ENCODE results near the gene GALR1. TPM values are rescaled to one million over a fixed set of nuclear protein-coding genes. Genes with fewer than 3 reads are reported as not detected.
A peak's percentile ranks its signal among the peaks of the same experiment; 100 is the strongest.

The GALR1 gene
- total and polyA plus RNA-seq, 11 donors, result under 0.01 to 0.08 (median 0.04) TPM; not detected in 6

DNA sequence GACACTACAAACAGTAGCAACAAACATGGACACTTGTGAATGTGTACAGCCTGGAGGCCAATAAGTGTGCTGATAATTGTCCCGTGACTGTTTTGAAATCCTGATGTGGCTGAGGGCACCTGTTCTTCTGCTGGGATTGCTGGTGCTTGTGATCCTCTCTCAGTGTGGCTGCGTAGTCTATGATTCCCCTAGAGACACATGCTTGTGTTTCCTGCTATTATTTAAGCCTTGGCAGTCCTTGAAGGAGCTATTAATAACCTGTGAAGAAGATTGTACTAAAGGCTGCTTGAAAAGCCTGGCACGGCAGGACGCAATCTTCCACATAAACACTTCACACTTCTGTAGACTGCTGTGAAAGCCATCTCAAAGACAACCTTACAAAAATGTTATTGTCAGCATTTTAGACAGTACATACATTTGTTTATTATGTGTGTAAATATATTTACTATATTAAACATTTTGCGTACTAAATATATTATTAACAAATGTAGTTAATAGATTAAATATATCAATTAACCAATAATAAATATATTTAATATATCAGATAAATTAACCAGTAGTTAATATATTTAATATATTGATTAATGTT lies 71.4 kb downstream of the GALR1 start:
- Histone ChIP-seq H3K36me3 (no peaks in the 10 kb centered on the region), H3K4me3 (no peak overlapping the region), H3K4me1 (peaks cover 0 to 19% (median 6%) of the 10 kb centered on the region in 12 donors), H3K9me3 (no peaks in the 10 kb centered on the region), H3K27me3 (peaks cover 0 to 8% (median 0%) of the 10 kb centered on the region in 9 donors), H3K27ac (no peak overlapping the region)
- TF ChIP-seq, protein P1, sequence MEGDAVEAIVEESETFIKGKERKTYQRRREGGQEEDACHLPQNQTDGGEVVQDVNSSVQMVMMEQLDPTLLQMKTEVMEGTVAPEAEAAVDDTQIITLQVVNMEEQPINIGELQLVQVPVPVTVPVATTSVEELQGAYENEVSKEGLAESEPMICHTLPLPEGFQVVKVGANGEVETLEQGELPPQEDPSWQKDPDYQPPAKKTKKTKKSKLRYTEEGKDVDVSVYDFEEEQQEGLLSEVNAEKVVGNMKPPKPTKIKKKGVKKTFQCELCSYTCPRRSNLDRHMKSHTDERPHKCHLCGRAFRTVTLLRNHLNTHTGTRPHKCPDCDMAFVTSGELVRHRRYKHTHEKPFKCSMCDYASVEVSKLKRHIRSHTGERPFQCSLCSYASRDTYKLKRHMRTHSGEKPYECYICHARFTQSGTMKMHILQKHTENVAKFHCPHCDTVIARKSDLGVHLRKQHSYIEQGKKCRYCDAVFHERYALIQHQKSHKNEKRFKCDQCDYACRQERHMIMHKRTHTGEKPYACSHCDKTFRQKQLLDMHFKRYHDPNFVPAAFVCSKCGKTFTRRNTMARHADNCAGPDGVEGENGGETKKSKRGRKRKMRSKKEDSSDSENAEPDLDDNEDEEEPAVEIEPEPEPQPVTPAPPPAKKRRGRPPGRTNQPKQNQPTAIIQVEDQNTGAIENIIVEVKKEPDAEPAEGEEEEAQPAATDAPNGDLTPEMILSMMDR (IDR thresholded peaks at IDR 0.05), result no peak
- no peak for TF ChIP-seq POLR2A (IDR thresholded peaks at IDR 0.05)
- DNase-seq (no peak), ATAC-seq (peak; percentile 81 to 93 (median 88))
- 20 to 23% (median 21%) methylated on average over 5 of the region's 5 CpGs for WGBS, 4 donors
- intact Hi-C loops (cut with DNase I), result no loop called here

DNA sequence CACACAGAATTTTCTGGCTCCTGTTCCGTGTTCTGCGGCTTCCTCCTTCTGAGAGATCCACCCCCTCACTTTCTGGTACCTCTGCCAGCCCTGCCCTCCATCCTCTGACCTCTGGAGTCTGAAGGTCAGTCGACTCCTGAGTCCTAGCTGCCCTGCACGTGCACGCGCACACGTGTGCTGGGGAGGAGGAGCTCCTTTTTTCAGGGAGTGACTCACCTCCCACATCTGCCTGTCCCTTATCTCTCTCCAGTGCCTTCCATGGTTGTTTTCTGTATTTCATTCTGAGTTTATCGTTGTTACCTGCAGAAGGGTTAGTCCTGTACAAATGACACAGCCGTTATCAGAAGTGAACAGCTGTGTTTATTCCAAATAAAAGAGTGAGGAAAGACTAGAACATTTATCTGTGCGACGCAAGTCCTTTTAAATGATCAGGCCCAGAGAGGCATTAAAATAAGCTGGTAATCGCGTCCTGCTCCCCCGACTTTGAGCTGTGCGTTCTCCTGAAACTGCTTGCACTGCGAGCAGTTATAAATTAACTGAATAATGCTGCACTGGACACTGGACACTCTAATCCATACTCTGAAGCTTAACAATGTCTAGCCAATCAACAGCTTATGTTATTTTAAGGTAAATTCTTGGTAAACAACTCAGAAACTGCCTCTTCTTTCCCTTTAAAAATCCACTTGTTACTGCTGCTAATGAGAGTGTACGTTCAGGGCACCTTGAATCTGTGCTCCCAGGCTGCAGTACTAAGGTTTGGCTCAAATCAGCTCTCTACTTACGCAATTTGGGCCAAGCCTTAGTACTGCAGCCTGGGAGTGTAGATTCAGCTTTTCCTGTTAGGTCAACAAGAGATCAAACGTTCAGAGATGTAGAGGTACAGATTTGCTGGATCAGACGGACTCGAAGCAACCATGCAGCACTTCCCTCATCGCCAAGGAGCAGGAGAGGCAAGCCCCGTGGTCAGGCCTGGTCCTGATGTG lies 72.5 kb downstream of the GALR1 start:
- H3K36me3 ChIP-seq, result no peaks in the 10 kb centered on the region
- ATAC-seq, result no peak
- no peak for DNase-seq
- H3K4me3 ChIP-seq, result no peak overlapping the region
- no peak overlapping the region for H3K27ac ChIP-seq
- TF ChIP-seq POLR2A (IDR thresholded peaks at IDR 0.05), result no peak
- TF ChIP-seq, protein P1 (IDR thresholded peaks at IDR 0.05), result no peak
- H3K27me3 ChIP-seq, result peaks cover 0 to 8% (median 0%) of the 10 kb centered on the region in 9 donors
- intact Hi-C loops (cut with DNase I), result no loop called here
- peaks cover 0 to 4% (median 0%) of the 10 kb centered on the region in 12 donors for H3K9me3 ChIP-seq
- peaks cover 0 to 19% (median 6%) of the 10 kb centered on the region in 12 donors for H3K4me1 ChIP-seq
- WGBS, 4 donors, result 67 to 71% (median 69%) methylated on average over 23 of the region's 23 CpGs

DNA sequence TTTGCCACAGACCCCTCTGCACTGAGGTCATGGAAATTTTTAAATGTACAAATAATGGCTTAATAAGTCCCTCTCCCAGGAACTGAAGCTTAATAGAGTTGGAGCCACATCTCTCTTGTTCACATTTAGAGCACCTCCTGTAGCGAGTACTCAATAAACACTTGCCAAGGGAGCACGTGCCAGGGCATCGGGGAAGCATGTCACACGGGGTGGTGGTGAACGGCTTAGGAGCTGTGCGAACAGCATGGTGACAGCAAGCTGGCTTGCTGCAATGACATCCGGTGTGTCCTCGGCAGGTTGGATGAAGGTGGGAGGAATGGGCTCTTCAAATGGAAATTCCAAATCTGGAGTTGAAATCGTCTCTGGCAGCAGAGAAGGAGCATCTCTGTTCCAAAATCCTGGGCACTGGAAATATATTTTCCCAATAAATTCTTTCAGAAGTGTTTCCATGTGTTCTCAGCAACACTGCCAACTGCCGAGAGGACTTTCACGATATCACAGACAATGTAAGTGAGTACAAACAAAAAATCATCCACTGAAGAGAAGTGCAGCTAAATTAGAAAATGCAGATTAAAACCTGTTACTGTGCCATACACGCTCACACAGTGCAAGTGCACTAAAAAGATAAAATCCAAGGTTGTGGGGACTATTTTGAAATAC lies 74.1 kb downstream of the GALR1 start:
- WGBS, 4 donors, result 46 to 69% (median 62%) methylated on average over 12 of the region's 12 CpGs
- Histone ChIP-seq H3K4me3 (no peak overlapping the region), H3K27me3 (peaks cover 0 to 2% (median 0%) of the 10 kb centered on the region in 9 donors), H3K9me3 (peaks cover 0 to 4% (median 0%) of the 10 kb centered on the region in 12 donors), H3K4me1 (peaks cover 0 to 19% (median 6%) of the 10 kb centered on the region in 12 donors), H3K36me3 (no peaks in the 10 kb centered on the region), H3K27ac (peak overlapping the region in 1 of 12 donors; percentile 61)
- TF ChIP-seq, protein P1 (IDR thresholded peaks at IDR 0.05), result no peak
- no peak for TF ChIP-seq POLR2A (IDR thresholded peaks at IDR 0.05)
- ATAC-seq (peak; percentile 69 to 91 (median 90)), DNase-seq (peak in 2 of 5 donors; percentile 43 to 78)
- intact Hi-C loops (cut with DNase I), result no loop called here

Other genes starting within 250 kb of the GALR1 start
- 10 to 100 TPM; 15.8 to 93.0 (median 38.8) TPM for gene MBP, start 117.1 kb upstream of the GALR1 start, total RNA-seq
- gene MBP, start 117.1 kb upstream of the GALR1 start, polyA plus RNA-seq, result 10 to 100 TPM in 1 of 2 donors, 1 to 10 TPM in 1; 7.7 to 11.3 TPM

Measured in heart left ventricle (tissue), 16 donors.